DND-41 (cell line): ENCODE results near the gene PVALEF.

Source experiments
- ATAC-seq: fragments of 200-7000 bp; cut with Tn5 transposase; 3 replicates; pipeline ENCODE4 v1.9.1; 2021; ENCODE audit warnings: low read depth; ENCODE audit not compliant: insufficient read depth
- DNase-seq: peaks from one replicate; pipeline ENCODE4 v3.0.0-alpha.2; 2020
- H2AFZ ChIP-seq: 2 replicates; pipeline ENCODE4 v1.6.0; 2012; ENCODE audit warnings: low read depth, low read length
- H3K27ac ChIP-seq: 2 replicates; pipeline ENCODE4 v1.5.1; 2012; ENCODE audit warnings: low read length, inconsistent platforms
- H3K27me3 ChIP-seq: fragments of 200-600 bp; sonication (generic); 2 replicates; pipeline ENCODE4 v1.6.0; 2012; ENCODE audit warnings: low read length, mild to moderate bottlenecking, inconsistent platforms; ENCODE audit not compliant: insufficient read depth, poor library complexity
- H3K36me3 ChIP-seq: 2 replicates; pipeline ENCODE4 v1.5.1; 2012; ENCODE audit warnings: low read length, inconsistent platforms; ENCODE audit not compliant: insufficient read depth
- H3K4me1 ChIP-seq: 2 replicates; pipeline ENCODE4 v1.5.1; 2012; ENCODE audit warnings: mild to moderate bottlenecking, low read length; ENCODE audit not compliant: insufficient read depth
- H3K4me2 ChIP-seq: 2 replicates; pipeline ENCODE4 v1.6.0; 2012; ENCODE audit warnings: mild to moderate bottlenecking, moderate library complexity, low read length, inconsistent platforms; ENCODE audit not compliant: insufficient read depth
- H3K4me3 ChIP-seq, 2 experiments: fragments of 200-600 bp in 1 of 2; shearing (Covaris generic) in 1 of 2; 2 replicates each; pipeline ENCODE4 v1.5.1; 2012 to 2016; ENCODE audit warnings: inconsistent platforms in 2 of 2, low read length in 2 of 2, mild to moderate bottlenecking in 2 of 2, low read depth in 1 of 2, moderate library complexity in 1 of 2
- H3K79me2 ChIP-seq: 2 replicates; pipeline ENCODE4 v1.6.0; 2012; ENCODE audit warnings: low read length, inconsistent platforms; ENCODE audit not compliant: insufficient read depth
- H3K9ac ChIP-seq: 2 replicates; pipeline ENCODE4 v1.6.0; 2012; ENCODE audit warnings: low read depth, mild to moderate bottlenecking, inconsistent platforms, low read length, moderate library complexity
- H3K9me3 ChIP-seq: 2 replicates; pipeline ENCODE4 v1.5.1; 2012; ENCODE audit warnings: low read length, moderate library complexity, mild to moderate bottlenecking, inconsistent platforms; ENCODE audit not compliant: insufficient read depth, severe bottlenecking
- H4K20me1 ChIP-seq: 2 replicates; pipeline ENCODE4 v1.6.0; 2012; ENCODE audit warnings: low read length; ENCODE audit not compliant: insufficient read depth
- EZH2 ChIP-seq: IDR thresholded peaks from 3 replicates; pipeline ENCODE4 v1.6.1; 2012; ENCODE audit warnings: borderline replicate concordance, low read depth, mild to moderate bottlenecking, moderate library complexity, low read length, inconsistent platforms; ENCODE audit not compliant: severe bottlenecking
- TF ChIP-seq, protein P1 (sequence below): IDR thresholded peaks from 2 replicates; pipeline ENCODE4 v1.5.1; 2012; ENCODE audit warnings: borderline replicate concordance, low read length, moderate library complexity, mild to moderate bottlenecking; ENCODE audit not compliant: poor library complexity, severe bottlenecking; ENCODE audit errors: extremely low read depth

Gene PVALEF

DNA sequence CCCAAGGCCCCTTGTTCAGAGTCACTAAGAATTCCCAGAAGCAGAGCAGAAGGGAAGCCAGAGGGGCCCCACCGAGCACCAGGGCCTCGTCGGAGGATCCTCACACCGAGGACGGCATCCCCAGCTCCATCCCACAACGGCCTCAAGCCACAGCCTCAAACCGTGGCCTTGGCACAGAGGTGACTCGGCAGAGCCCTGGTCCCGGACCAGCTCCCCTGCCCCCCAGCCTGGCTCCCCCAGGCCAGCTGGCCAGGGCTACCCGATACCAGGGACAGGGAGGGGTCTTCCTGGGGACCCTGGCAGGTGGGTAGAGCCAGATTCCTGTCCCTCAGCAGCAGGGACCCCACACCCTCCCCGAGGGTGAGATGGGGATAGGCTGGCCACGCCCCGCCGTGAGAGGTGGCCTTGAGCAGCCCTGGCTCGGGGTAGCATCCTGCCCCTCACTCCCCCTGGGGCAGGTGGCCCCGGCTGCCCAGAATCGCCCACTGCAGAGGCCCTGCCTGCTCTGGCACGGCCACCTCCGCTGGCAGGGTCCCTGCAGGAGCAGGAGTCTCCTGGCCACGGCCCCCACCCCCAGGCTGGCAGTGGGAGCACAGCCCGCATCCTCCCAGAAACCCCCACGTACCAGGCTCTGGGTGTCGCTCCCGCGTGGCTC lies 5.6 kb upstream of the PVALEF start:
- Histone ChIP-seq H3K4me2 (no peak overlapping the region), H3K4me3 (no peak overlapping the region), H3K9me3 (no peaks in the 10 kb centered on the region), H3K9ac (no peak overlapping the region), H3K79me2 (no peaks in the 10 kb centered on the region), H3K36me3 (no peaks in the 10 kb centered on the region), H4K20me1 (no peaks in the 10 kb centered on the region; the same call in 1 of the 2 replicates), H3K27me3 (no peaks in the 10 kb centered on the region), H3K27ac (no peak overlapping the region), H3K4me1 (no peaks in the 10 kb centered on the region), H2AFZ (no peak overlapping the region)
- no peak for TF ChIP-seq EZH2
- TF ChIP-seq, protein P1, sequence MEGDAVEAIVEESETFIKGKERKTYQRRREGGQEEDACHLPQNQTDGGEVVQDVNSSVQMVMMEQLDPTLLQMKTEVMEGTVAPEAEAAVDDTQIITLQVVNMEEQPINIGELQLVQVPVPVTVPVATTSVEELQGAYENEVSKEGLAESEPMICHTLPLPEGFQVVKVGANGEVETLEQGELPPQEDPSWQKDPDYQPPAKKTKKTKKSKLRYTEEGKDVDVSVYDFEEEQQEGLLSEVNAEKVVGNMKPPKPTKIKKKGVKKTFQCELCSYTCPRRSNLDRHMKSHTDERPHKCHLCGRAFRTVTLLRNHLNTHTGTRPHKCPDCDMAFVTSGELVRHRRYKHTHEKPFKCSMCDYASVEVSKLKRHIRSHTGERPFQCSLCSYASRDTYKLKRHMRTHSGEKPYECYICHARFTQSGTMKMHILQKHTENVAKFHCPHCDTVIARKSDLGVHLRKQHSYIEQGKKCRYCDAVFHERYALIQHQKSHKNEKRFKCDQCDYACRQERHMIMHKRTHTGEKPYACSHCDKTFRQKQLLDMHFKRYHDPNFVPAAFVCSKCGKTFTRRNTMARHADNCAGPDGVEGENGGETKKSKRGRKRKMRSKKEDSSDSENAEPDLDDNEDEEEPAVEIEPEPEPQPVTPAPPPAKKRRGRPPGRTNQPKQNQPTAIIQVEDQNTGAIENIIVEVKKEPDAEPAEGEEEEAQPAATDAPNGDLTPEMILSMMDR, result no peak
- ATAC-seq (no peak), DNase-seq (no peak)

DNA sequence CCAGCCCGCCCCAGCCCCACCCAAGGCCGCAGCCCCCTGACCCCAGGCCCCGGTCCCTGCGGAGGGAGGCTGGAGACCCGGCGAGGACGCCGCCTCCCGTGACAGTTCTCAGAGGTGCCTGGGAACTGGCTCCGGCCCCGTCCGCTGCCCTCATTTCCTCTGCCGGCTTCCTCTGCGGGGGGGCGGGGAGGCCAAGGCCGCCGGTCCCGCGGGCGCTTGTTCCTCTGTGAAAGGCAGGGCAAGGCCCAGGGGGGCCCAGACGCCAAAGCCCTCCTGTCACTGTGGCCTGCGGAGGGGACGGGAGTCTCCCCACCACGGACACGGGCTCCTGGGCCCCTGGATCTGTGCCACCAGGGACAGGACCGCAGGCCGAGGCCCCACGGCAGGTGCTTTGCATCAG lies 5.0 kb upstream of the PVALEF start:
- H3K9me3 ChIP-seq, result no peaks in the 10 kb centered on the region
- H3K27ac ChIP-seq, result no peak overlapping the region
- no peaks in the 10 kb centered on the region for H3K36me3 ChIP-seq
- no peak overlapping the region for H2AFZ ChIP-seq
- H3K27me3 ChIP-seq, result no peaks in the 10 kb centered on the region
- TF ChIP-seq, protein P1, result no peak
- no peak for TF ChIP-seq EZH2
- no peak overlapping the region for H3K4me2 ChIP-seq
- H4K20me1 ChIP-seq, result no peaks in the 10 kb centered on the region; the same call in 1 of the 2 replicates
- ATAC-seq, result no peak; the same call in 2 of the 3 replicates
- no peaks in the 10 kb centered on the region for H3K4me1 ChIP-seq
- no peak for DNase-seq
- no peaks in the 10 kb centered on the region for H3K79me2 ChIP-seq
- H3K9ac ChIP-seq, result no peak overlapping the region
- no peak overlapping the region for H3K4me3 ChIP-seq

GRCh38 chr17:81160747-81161453 lies 4.4 kb upstream of the PVALEF start:
- H3K4me1 ChIP-seq, result no peaks in the 10 kb centered on the region
- H3K36me3 ChIP-seq, result no peaks in the 10 kb centered on the region
- no peak for DNase-seq
- no peak overlapping the region for H3K4me3 ChIP-seq
- H3K27me3 ChIP-seq, result no peaks in the 10 kb centered on the region
- H3K9me3 ChIP-seq, result no peaks in the 10 kb centered on the region
- no peaks in the 10 kb centered on the region for H3K79me2 ChIP-seq
- no peak overlapping the region for H2AFZ ChIP-seq
- H4K20me1 ChIP-seq, result no peaks in the 10 kb centered on the region; the same call in 1 of the 2 replicates
- no peak overlapping the region for H3K4me2 ChIP-seq
- H3K27ac ChIP-seq, result no peak overlapping the region
- no peak for ATAC-seq
- TF ChIP-seq EZH2, result no peak
- TF ChIP-seq, protein P1, result no peak
- no peak overlapping the region for H3K9ac ChIP-seq
